GM12872 (cell line): ENCODE measurements around the gene KLF13.

Experiments used
- TF ChIP-seq, protein P1 (sequence below): IDR thresholded peaks from 3 replicates; pipeline ENCODE4 v1.5.1; 2011; ENCODE audit warnings: low read depth, mild to moderate bottlenecking, low read length, moderate library complexity; ENCODE audit not compliant: insufficient read depth

The KLF13 gene

DNA sequence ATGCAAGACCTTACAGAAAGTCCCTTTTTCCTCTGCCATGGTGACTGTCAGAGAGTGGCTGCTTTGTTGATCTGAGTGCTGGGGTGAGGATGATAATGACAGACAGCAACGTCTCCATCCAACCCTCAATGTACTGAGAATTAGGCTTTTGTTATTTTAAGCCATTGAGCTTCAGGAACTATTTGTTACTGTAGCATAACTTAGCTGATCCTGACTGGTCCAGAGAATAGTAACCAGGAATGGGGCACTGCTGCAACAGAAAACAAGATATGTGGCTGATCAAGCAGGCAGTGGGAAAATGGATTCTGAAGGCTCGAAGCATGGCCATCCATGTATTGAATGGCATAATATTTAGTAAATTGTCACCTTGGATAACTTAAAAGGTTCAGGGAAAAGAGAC, 5.2 kb upstream of the KLF13 start:
- TF ChIP-seq, protein P1, sequence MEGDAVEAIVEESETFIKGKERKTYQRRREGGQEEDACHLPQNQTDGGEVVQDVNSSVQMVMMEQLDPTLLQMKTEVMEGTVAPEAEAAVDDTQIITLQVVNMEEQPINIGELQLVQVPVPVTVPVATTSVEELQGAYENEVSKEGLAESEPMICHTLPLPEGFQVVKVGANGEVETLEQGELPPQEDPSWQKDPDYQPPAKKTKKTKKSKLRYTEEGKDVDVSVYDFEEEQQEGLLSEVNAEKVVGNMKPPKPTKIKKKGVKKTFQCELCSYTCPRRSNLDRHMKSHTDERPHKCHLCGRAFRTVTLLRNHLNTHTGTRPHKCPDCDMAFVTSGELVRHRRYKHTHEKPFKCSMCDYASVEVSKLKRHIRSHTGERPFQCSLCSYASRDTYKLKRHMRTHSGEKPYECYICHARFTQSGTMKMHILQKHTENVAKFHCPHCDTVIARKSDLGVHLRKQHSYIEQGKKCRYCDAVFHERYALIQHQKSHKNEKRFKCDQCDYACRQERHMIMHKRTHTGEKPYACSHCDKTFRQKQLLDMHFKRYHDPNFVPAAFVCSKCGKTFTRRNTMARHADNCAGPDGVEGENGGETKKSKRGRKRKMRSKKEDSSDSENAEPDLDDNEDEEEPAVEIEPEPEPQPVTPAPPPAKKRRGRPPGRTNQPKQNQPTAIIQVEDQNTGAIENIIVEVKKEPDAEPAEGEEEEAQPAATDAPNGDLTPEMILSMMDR = no peak

DNA sequence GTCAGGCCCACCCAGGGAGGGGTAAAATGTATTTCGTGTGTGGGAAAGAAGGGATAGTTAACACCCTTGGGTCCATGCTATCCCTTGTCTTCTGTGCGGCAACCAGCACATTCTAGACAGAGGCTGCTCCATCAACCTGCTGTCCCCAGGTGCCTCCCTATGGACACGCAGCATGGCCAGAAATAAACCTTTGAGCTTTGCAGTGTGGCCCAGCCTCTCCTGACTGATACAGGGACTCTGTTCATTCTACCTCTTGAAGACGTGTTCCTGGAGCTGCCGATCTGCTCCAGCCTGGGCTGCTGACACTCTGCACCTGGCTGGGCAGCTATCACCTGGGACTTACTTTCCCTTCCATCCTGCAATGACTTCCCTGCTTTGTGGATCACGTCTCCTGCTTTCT, 4.1 kb upstream of the KLF13 start:
- TF ChIP-seq, protein P1 = no peak

DNA sequence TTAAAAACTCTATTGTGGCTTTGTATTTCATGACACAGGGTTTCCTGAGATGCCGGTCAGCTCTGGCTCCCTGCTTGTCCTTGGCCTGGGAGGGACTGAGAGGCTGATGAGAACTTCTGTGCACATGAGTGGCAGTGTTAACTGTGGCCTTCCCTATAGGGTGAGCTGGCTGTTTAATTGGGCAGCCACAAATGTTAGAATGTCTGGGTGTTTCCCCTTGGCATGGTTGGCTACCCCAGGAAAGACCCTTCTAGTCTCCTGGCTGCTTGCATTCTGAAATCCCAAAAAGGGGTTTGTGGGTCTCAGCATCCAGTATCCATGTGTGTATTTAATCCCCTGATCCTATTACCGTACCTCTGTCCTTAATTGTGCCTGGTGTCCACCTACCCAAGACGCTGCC, 3.0 kb upstream of the KLF13 start:
- TF ChIP-seq, protein P1 = no peak

DNA sequence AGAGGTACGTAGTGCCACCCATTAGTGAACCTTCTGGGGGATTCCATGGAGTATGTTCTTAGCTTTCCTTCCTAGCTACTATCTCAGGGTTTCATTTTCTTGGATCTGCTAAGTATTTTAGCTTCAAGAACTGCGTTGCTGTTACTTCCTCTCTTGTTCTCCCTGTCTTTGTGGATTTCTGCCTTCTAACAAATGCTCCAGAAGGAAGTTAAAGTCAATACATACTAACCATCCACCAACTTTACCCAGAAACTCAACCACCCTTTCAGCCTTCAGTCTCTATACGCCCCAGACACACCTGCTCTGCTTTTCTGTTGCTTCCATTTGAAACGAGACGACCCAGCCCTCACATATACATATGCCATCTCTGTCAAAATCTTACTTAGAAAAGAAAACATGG, 2.4 kb upstream of the KLF13 start:
- TF ChIP-seq, protein P1 = no peak

DNA sequence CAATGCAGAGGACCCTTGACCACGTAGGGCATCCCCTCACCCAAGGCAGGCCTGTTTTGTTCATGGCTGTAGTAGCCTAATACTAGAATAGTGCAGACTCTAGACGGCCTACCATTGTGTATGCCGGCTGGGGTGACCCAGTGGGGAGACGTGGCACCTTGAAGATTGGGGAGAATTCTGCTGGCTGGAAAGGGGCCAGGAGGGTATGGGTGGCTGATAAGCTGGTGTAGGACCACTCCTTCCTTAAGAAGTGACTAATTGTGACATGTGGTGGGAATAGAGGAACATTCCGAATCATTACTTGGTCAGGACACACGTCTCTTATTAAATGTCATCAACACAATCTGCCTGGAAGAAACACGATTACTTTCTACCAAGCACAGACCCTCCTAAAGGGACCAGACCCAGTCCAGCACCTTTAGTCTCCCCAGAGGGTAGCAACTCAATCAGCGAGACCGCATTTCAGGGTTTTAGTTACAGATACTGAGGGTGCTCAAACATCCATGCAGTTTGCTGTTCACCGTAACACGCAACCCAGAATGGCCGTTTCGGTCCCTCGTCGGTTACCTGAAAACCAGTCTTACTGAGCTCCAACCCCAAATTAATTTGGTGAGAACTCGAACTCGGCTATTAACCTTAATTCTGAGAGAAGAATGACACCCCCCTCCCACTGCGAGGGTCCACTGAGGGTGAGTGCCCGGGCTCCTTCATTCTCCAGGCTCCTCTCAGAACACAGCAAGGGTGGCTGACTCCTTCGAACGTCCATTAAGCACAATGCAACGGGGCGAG, 1.6 kb upstream of the KLF13 start:
- TF ChIP-seq, protein P1 = no peak

DNA sequence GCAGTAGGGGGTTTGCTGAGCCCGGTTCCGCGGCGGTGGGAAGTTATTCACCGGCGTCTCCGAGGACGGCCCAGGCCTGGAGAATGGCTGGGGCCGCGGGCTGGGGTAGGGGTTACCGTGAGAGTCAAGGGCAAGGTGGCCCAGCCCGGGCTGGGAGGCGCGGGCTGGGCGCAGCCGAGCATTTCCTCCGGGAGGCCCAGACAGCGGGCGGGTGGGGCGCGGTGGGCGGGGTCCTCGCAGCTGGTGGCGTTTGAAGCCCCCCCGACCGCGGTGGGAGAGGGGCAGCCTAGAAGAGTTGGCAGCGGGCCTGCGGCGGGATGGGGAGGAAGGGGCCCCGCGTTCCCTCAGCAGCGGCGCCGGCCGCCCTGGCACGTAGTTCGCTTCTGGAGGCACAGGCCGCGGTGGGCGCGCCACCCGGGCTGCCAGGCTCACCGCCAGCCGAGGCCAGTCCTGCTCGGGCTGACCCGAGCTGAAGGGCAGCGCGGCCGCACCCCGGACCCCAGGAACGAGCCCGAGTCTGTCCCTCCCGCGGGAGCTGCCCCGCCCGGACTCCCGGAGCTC, 960 bp upstream of the KLF13 start:
- TF ChIP-seq, protein P1 = no peak

DNA sequence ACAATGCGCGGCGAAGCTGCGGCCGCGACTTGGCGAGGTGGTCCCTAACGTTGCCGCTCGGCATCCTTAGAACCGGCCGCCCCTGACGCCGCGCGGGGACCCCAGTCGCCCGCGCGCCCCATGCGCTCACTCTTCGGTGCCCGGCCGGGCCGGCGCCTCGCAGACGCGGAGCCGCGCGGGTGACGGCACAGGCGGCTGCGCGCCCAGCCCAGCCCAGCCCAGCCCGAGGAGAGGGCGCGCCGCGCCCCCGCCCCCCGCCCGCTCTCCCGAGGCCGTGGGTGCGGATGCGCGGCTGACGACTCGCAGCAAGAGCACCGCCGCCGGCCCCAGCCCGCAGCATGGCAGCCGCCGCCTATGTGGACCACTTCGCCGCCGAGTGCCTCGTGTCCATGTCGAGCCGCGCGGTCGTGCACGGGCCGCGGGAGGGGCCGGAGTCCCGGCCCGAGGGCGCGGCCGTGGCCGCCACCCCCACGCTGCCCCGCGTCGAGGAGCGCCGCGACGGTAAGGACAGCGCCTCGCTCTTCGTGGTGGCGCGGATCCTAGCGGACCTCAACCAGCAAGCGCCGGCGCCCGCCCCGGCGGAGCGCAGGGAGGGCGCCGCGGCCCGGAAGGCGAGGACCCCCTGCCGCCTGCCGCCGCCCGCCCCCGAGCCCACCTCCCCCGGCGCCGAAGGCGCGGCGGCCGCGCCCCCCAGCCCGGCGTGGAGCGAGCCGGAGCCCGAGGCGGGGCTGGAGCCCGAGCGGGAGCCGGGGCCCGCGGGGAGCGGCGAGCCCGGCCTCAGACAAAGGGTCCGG, 437 bp downstream of the KLF13 start:
- TF ChIP-seq, protein P1 = no peak
